NCI-H146 treated with DMSO at 0.1 percent for 48 hours (cell line): Measurements from ENCODE around the gene TMPRSS9.
"Not testable (repeated sequence)": the region's sequence is repeated elsewhere in the genome, so short reads cannot be mapped to it uniquely, and the experiment has no call there.

Experiments used
- DNase-seq: peaks from one replicate; lab custom pipeline; 2025; ENCODE audit not compliant: unreplicated experiment; lab: John Stamatoyannopoulos, UW

The TMPRSS9 gene

DNA sequence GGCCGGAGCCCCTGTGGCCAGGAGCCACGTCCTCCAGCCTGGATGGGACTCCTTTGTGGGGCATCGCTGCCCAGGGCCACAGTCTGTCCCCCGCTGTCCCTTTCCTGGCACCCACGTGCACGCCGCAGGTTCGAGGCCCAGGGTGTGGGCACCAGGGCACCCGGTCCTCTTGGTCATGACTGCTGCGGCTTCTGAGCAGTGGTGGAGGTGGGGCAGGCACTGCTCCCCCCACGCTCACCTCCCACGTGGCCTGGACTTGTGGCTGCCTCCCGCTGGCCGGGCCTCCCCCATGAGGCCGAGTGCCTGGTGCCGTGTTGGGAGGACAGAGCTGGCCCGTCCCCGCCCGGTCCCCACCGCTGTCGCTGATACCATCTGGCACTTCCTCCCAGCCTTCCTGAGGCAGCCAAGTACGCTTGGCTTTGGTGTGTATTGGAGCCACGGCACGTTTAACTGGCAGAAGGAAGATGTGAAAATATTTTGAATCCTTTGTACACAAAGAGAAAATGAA, 18.8 kb upstream of the TMPRSS9 start:
- no peak for DNase-seq

- DNase-seq: no peak
Observed at GRCh38 chr19:2341982-2342381, 18.1 kb upstream of the TMPRSS9 start.

DNA sequence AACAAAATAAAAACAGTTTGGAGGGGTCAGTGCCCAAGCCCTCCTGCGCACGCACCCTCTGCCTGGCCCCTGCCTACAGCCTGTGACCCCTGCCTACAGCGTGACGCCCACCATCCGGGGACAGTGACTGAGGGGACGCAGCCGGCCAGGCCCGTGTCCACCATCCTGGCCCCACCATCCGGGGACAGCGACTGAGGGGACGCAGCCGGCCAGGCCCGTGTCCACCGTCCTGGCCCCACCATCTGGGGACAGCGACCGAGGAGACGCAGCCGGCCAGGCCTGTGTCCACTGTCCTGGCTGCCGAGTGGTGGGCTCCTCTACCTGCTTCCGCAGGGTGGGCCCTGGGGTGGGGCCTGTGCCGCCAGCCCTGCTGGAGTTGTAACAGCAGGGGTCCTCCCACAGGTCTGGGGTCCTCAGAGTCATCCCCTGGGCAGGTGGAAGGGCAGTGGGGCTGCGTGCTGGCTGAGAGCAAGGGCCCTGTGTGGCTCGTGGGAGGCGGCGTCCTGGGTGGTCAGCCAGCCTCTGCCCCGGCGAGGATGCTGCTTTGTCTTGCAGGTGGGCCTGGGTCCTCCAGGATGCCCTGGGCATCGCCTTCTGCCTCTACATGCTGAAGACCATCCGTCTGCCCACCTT, 17.3 kb upstream of the TMPRSS9 start:
- no peak for DNase-seq

GRCh38 chr19:2343289-2343982, 16.6 kb upstream of the TMPRSS9 start:
- DNase-seq: no peak

DNA sequence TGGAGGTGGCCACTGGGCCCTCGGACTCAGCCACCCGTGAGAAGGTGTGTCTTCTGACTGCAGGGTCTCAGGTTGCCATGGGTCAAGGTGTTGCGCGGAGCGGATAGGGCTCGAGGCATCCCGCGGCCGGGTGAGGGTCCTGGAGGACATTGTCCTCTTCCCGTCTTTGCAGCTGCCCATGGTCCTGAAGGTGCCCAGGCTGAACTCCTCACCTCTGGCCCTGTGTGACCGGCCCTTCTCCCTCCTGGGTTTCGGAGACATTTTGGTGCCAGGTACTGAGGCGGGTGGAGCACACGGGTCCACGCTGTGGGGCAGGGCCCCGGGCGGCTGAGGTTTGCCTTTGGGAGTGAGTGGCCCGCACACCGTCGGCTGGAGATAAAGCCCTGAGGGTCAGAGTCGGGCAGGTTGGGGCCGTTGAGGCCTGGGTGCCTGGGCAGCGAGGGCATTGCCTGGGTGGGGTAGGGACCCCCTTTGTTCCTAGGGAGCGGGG, 15.6 kb upstream of the TMPRSS9 start:
- no peak for DNase-seq

- no peak for DNase-seq
Observed at GRCh38 chr19:2345076-2345475, 15.0 kb upstream of the TMPRSS9 start.

GRCh38 chr19:2345794-2346663, 14.0 kb upstream of the TMPRSS9 start:
- DNase-seq: peak; percentile 12

GRCh38 chr19:2349818-2350217, 10.2 kb upstream of the TMPRSS9 start:
- not testable (repeated sequence) for DNase-seq

DNA sequence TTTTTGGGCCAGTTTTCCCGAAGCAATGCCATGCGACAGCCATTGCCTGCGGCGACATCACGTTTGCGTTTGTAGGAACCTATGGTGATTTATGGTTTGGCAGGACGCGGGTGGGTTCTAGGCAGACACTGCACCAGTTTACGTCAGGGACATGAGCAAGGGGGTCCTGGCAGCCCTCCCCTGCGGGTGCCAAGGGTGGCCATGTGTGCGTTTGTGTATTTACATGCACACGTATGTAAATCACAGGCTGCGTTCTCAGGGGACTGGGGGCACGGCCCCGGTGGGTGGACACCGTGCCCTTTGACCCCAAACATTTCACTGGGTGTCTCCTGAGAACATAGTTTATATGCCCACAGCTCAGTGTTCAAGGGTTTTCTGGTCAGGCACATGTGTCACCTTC, 9.4 kb upstream of the TMPRSS9 start:
- no peak for DNase-seq

GRCh38 chr19:2351591-2351990, 8.5 kb upstream of the TMPRSS9 start:
- DNase-seq: no peak

GRCh38 chr19:2352121-2352520, 7.9 kb upstream of the TMPRSS9 start:
- no peak for DNase-seq

GRCh38 chr19:2353159-2353886, 6.7 kb upstream of the TMPRSS9 start:
- no peak for DNase-seq

GRCh38 chr19:2353887-2354592, 6.0 kb upstream of the TMPRSS9 start:
- DNase-seq: no peak

DNA sequence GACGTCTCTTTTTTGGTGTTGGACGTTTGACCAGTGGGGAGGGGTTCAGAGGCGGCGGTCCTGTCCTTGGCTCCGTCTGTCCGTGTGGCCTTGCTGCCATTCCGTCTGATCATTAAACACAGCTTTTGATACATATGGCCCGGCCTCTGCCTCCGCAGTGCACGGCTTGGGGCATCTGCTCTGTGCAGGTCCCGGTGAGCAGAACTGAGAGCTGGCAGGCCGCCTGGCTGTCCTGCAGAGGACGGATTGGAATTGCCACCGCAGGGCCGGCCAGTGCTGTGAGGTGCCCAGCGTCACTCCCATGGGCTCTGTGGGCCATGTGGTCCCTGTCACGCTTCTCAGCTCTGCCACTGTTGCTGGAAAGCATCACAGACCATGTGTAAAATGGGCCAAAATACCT, 5.4 kb upstream of the TMPRSS9 start:
- no peak for DNase-seq

DNA sequence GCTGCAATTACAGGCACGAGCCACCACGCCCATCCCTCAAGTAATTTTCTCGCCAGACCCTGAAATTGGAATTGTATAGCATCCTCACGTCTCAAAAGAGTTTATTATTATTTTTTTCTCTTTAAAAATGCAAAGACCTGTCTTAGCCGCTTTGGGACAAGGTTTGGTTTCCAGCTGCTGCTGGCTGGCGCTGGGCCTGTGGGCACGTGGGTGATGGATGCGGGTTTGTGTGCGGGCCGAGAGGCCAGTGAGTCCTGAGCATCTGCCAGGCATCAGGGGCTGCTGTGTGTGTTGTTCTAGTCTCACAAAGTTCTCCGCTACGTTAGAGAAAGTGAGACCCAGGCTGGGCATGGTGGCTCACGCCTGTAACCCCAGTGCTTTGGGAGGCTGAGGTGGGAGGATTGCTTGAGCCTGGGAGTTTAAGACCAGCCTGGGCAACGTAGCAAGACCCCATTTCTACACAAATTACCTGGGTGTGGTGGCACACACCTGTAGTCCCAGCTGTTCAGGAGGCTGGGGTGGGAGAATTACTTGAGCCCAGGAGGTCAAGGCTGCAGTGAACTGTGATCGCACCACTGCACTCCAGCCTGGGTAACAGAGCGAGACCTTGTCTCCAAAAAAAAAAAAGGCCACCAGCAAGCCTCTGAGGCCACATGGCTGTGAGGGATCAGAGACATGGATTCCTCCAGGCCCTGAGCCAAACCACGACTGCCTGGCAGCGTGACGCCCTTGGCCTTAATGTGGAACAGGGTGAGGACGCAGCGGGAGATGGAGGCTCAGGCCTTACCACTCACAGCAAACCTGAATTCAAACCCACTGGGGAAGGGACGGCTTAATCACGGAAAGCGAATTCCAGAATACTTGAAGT, 4.7 kb upstream of the TMPRSS9 start:
- no peak for DNase-seq

DNA sequence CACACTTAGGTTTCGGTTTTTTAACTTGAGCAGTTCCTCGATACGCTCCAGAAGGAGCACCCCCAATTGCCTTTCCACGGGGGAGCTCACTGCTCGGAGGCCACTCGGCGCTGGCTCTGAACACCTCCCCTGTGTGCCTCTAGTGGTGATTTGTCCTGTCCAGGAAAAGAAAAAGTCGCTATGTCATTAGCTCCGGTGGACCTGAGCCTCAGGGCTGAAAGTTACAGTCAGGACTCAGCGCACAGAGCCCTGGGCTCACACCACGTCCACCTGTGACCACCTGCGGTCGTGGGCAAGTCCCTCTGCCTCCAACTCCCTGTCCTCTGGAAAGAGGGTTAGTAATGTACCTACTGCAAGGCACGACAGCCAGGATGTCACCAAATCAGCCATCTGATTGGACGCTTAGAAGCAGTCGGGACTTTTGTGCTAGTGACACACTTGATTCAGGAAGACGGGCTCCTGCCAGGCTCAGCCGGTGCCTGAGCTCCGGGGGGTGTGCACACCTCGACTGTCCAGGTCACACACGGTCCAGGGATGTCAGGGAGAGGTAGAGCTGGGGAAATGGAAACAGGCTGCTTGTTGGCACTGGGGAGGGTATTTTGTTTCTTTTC, 3.9 kb upstream of the TMPRSS9 start:
- DNase-seq: no peak

- DNase-seq: no peak
Observed at GRCh38 chr19:2357279-2358206, 2.5 kb upstream of the TMPRSS9 start.
